Hepatocyte (in vitro differentiated cells): ENCODE measurements around the gene OTOP3. TPM values are rescaled to one million over a fixed set of nuclear protein-coding genes. Genes with fewer than 3 reads are reported as not detected.

Source experiments
- DNase-seq: peaks from one replicate; pipeline ENCODE4 v3.0.0-alpha.2; 2016; ENCODE audit warnings: low spot score
- H2AFZ ChIP-seq: fragments of 200-600 bp; sonication (generic); 2 replicates; pipeline ENCODE4 v1.6.0; 2016; ENCODE audit warnings: antibody characterized with exemption, mild to moderate bottlenecking
- H3K27ac ChIP-seq: fragments of 200-600 bp; sonication (generic); 2 replicates; pipeline ENCODE4 v1.5.1; 2016; ENCODE audit warnings: mild to moderate bottlenecking
- H3K27me3 ChIP-seq: fragments of 200-600 bp; sonication (generic); 2 replicates; pipeline ENCODE4 v1.6.1; 2016
- H3K36me3 ChIP-seq: fragments of 200-600 bp; sonication (generic); replicated peaks from 2 replicates; pipeline ENCODE4 v1.5.1; 2016; ENCODE audit warnings: low read depth; ENCODE audit not compliant: insufficient read depth
- H3K4me1 ChIP-seq: fragments of 200-600 bp; sonication (generic); 2 replicates; pipeline ENCODE4 v1.5.1; 2016; ENCODE audit warnings: mild to moderate bottlenecking, moderate library complexity; ENCODE audit not compliant: insufficient read depth
- H3K4me2 ChIP-seq: fragments of 200-600 bp; sonication (generic); 2 replicates; pipeline ENCODE4 v1.6.0; 2016
- H3K4me3 ChIP-seq: fragments of 200-600 bp; sonication (generic); 2 replicates; pipeline ENCODE4 v1.5.1; 2016; ENCODE audit warnings: mild to moderate bottlenecking
- H3K79me2 ChIP-seq: fragments of 200-600 bp; sonication (generic); 2 replicates; pipeline ENCODE4 v1.6.0; 2017; ENCODE audit warnings: mild to moderate bottlenecking
- H3K9me2 ChIP-seq: fragments of 200-600 bp; sonication (generic); replicated peaks from 2 replicates; pipeline ENCODE4 v1.6.0; 2017; ENCODE audit warnings: mild to moderate bottlenecking; ENCODE audit not compliant: insufficient read depth
- H3K9me3 ChIP-seq: fragments of 200-600 bp; sonication (generic); 2 replicates; pipeline ENCODE4 v1.5.1; 2016; ENCODE audit warnings: low read depth, mild to moderate bottlenecking
- H4K20me1 ChIP-seq: fragments of 200-600 bp; sonication (generic); 2 replicates; pipeline ENCODE4 v1.6.0; 2016; ENCODE audit warnings: mild to moderate bottlenecking; ENCODE audit not compliant: insufficient read depth, poor library complexity, severe bottlenecking
- CTCF ChIP-seq: fragments of 200-600 bp; sonication (generic); IDR thresholded peaks from 2 replicates; pipeline ENCODE4 v1.5.1; 2016; ENCODE audit warnings: antibody characterized with exemption, mild to moderate bottlenecking; ENCODE audit not compliant: poor library complexity
- EZH2 ChIP-seq: fragments of 200-600 bp; sonication (generic); IDR thresholded peaks from 2 replicates; pipeline ENCODE4 v1.6.1; 2016; ENCODE audit warnings: antibody characterized with exemption, mild to moderate bottlenecking, borderline replicate concordance
- EZH2phosphoT487 ChIP-seq: fragments of 200-600 bp; sonication (generic); IDR thresholded peaks from one replicate; pipeline ENCODE4 v1.6.1; 2018; ENCODE audit warnings: antibody characterized with exemption, mild to moderate bottlenecking, low read depth, moderate library complexity; ENCODE audit not compliant: unreplicated experiment, severe bottlenecking
- WGBS: methylation state at CpG from one replicate; pipeline ENCODE4 v1.1.6; 2016; ENCODE audit warnings: low lambda C conversion rate; ENCODE audit errors: missing lambda C conversion rate; 5-methylcytosine and 5-hydroxymethylcytosine counted together
- polyA plus RNA-seq: library from polyadenylated mRNA; unstranded; fragments of >200 nt; fragmentation: Nextera tagmentation; extraction: Ambion mirVana; gene quantifications from 2 replicates; pipeline ENCODE4 v1.2.1, GENCODE V29; 2016
- total RNA-seq: library from RNA; depleted of rRNA; stranded (reverse); fragments of >200 nt; gene quantifications from 2 replicates; pipeline ENCODE4 v1.2.3, GENCODE V29; 2014

The OTOP3 gene
- total and polyA plus RNA-seq, 2 experiments from 2014 or later = 0.43 TPM; not detected in 1

GRCh38 chr17:74919440-74920305 lies 16.0 kb upstream of the OTOP3 start:
- no peak overlapping the region for H2AFZ ChIP-seq
- no peak for DNase-seq

GRCh38 chr17:74920306-74920620 lies 15.4 kb upstream of the OTOP3 start:
- Histone ChIP-seq H3K36me3 (no peaks in the 10 kb centered on the region), H3K4me3 (no peak overlapping the region), H3K79me2 (no peaks in the 10 kb centered on the region), H2AFZ (no peak overlapping the region), H3K27ac (no peak overlapping the region), H3K4me2 (no peak overlapping the region), H3K9me2 (no peaks in the 10 kb centered on the region), H3K9me3 (no peaks in the 10 kb centered on the region), H4K20me1 (no peaks in the 10 kb centered on the region), H3K4me1 (peaks cover 20% of the 10 kb centered on the region), H3K27me3 (peaks cover 29% of the 10 kb centered on the region)
- TF ChIP-seq CTCF (no peak), EZH2 (no peak), EZH2phosphoT487 (no peak)
- DNase-seq = peak; percentile 3
- WGBS = 99% methylated on average over 27 of the region's 27 CpGs

More at GRCh38 chr17:74919440-74920305, 16.0 kb upstream of the OTOP3 start:
- H3K36me3 ChIP-seq = no peaks in the 10 kb centered on the region
- no peak overlapping the region for H3K4me3 ChIP-seq
- H3K9me2 ChIP-seq = no peaks in the 10 kb centered on the region
- H3K27ac ChIP-seq = no peak overlapping the region
- H3K79me2 ChIP-seq = no peaks in the 10 kb centered on the region
- 89% methylated on average over 62 of the region's 67 CpGs for WGBS
- no peak overlapping the region for H3K4me2 ChIP-seq
- TF ChIP-seq EZH2phosphoT487 = no peak
- TF ChIP-seq CTCF = peak; percentile 14
- H3K4me1 ChIP-seq = peaks cover 20% of the 10 kb centered on the region
- no peaks in the 10 kb centered on the region for H4K20me1 ChIP-seq
- H3K27me3 ChIP-seq = peaks cover 23% of the 10 kb centered on the region
- H3K9me3 ChIP-seq = no peaks in the 10 kb centered on the region

GRCh38 chr17:74920642-74921025 lies 15.1 kb upstream of the OTOP3 start:
- peak; percentile 14 for DNase-seq
- Histone ChIP-seq H2AFZ (no peak overlapping the region), H3K36me3 (no peaks in the 10 kb centered on the region), H3K4me3 (no peak overlapping the region), H3K27ac (no peak overlapping the region), H3K4me2 (no peak overlapping the region), H3K9me3 (no peaks in the 10 kb centered on the region), H3K4me1 (peaks cover 20% of the 10 kb centered on the region), H3K79me2 (no peaks in the 10 kb centered on the region), H3K9me2 (no peaks in the 10 kb centered on the region), H3K27me3 (peaks cover 33% of the 10 kb centered on the region), H4K20me1 (no peaks in the 10 kb centered on the region)
- no peak for TF ChIP-seq EZH2
- TF ChIP-seq CTCF = no peak
- TF ChIP-seq EZH2phosphoT487 = no peak
- WGBS = 79% methylated on average over 3 of the region's 6 CpGs
